ENCODE measurements around the gene CEP162.
"Not testable (repeated sequence)": the region's sequence is repeated elsewhere in the genome, so short reads cannot be mapped to it uniquely, and the experiment has no call there.

CEP162 gene

DNA sequence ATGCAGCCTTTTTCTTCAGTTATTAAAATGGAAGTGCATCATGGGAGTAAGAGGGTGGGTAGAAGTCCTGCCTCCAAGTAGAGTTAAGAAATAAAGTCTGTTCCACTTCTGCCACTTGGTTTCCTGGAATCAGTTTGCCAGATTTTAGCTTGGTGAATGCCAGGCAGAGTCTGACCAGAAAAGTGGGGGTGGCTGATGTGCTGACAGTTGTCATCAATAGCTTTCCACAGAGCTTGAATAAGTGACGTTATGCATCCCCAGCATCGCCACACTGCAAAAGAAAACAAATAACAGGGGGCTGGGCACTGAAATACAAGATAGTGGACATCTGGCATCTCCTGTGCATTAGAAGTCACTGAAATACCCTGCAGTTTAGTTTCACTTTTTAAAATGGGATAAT, 30.8 kb upstream of the CEP162 start:
- peak overlapping the region; percentile 59 to 79 (median 78) for H3K27ac Mint-ChIP-seq

DNA sequence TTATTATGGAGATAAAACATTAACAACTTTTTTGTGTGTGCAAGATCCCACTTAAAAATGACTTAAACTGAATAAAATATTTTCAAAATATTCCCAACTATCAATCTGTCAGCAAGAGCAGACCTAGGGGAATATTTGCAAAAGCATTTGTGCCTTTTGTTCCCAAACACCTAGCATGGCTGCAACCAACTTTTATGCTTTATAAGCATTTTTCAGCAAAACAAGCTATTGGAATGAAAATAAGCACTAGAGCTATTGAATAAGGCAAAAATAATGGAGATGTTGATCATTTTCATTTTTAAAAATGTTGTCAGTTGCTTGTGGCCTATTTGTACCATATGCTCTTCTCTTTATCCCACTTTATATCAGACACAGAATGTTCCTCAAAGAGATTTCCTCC, 28.2 kb upstream of the CEP162 start:
- no peaks in the 10 kb centered on the region for H3K9me3 Mint-ChIP-seq
- H3K27ac Mint-ChIP-seq, result peak overlapping the region in 1 of 3 experiments; percentile 79
- H3K27me3 Mint-ChIP-seq (ENCODE audit: low read depth), result no peaks in the 10 kb centered on the region
- TF ChIP-seq, protein P1, sequence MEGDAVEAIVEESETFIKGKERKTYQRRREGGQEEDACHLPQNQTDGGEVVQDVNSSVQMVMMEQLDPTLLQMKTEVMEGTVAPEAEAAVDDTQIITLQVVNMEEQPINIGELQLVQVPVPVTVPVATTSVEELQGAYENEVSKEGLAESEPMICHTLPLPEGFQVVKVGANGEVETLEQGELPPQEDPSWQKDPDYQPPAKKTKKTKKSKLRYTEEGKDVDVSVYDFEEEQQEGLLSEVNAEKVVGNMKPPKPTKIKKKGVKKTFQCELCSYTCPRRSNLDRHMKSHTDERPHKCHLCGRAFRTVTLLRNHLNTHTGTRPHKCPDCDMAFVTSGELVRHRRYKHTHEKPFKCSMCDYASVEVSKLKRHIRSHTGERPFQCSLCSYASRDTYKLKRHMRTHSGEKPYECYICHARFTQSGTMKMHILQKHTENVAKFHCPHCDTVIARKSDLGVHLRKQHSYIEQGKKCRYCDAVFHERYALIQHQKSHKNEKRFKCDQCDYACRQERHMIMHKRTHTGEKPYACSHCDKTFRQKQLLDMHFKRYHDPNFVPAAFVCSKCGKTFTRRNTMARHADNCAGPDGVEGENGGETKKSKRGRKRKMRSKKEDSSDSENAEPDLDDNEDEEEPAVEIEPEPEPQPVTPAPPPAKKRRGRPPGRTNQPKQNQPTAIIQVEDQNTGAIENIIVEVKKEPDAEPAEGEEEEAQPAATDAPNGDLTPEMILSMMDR (IDR thresholded peaks at IDR 0.05; ENCODE audit: unreplicated experiment in 3 of 3), result no peak
- peaks cover 56% of the 10 kb centered on the region for H3K4me1 Mint-ChIP-seq
- no peaks in the 10 kb centered on the region for H3K36me3 Mint-ChIP-seq (ENCODE audit: low read depth)
- H3K4me3 Mint-ChIP-seq, result no peak overlapping the region

More for the DNA sequence above, 30.8 kb upstream of the CEP162 start:
- TF ChIP-seq, protein P1 (IDR thresholded peaks at IDR 0.05; ENCODE audit: unreplicated experiment in 3 of 3), result no peak
- peak overlapping the region in 1 of 3 experiments; percentile 40 for H3K4me3 Mint-ChIP-seq
- no peaks in the 10 kb centered on the region for H3K36me3 Mint-ChIP-seq (ENCODE audit: low read depth)
- H3K27me3 Mint-ChIP-seq (ENCODE audit: low read depth), result no peaks in the 10 kb centered on the region
- H3K4me1 Mint-ChIP-seq, result peaks cover 65% of the 10 kb centered on the region
- H3K9me3 Mint-ChIP-seq, result no peaks in the 10 kb centered on the region

DNA sequence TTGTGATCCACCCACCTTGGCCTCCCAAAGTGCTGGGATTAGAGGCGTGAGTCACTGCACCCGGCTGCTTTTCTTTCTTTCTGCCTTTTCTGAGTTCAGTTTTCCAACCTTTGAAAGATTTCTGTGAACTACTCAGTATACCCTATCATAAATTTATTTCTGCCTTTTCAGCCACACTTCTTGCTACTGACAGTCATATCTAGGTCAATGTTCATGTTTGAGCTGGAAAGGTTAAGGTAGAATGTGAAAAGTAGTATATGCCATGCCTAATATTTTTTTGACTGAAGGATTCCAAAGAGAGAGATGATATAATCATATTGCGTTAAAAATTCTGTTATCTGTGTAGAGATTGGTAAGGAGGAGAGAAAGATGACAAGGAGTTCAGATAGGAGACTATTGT, 25.9 kb upstream of the CEP162 start:
- Mint-ChIP-seq H3K4me3 (no peak overlapping the region), H3K27me3 (ENCODE audit: low read depth) (no peaks in the 10 kb centered on the region), H3K4me1 (peaks cover 35% of the 10 kb centered on the region), H3K9me3 (no peaks in the 10 kb centered on the region), H3K36me3 (ENCODE audit: low read depth) (no peaks in the 10 kb centered on the region), H3K27ac (no peak overlapping the region)
- TF ChIP-seq, protein P1 (IDR thresholded peaks at IDR 0.05; ENCODE audit: unreplicated experiment in 3 of 3), result no peak

DNA sequence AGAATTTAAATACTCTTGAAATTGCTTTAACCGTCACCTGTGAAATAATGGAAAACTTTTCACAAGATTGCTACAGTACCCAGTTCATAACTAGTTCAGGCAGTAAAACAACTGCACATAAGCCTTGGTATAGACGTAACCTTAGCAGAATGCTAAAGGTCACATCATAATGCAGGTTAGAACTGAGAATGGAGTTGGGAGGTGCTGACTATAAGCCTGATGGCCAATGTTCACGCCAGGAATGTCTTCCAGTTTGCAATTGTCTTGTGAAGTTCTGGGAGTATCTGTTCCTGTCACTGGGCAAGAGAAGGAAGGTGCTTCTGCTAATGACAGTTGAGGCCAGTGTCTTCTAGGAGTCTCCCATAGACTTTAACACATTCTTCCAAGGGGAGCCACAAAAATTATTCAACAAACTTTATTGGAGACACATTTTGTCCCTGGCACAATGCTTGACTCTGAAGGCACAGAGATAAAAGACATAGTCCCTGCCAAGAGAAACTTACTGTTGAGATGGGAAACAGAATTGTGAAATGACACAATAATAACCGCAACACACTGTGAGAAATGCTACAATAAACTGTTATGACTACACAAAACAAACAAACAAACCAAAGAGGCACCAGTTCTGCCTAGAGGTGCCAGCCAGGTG, 24.6 kb upstream of the CEP162 start:
- no peaks in the 10 kb centered on the region for H3K27me3 Mint-ChIP-seq (ENCODE audit: low read depth)
- TF ChIP-seq, protein P1 (IDR thresholded peaks at IDR 0.05; ENCODE audit: unreplicated experiment in 3 of 3), result no peak
- H3K27ac Mint-ChIP-seq, result no peak overlapping the region
- H3K4me3 Mint-ChIP-seq, result no peak overlapping the region
- H3K4me1 Mint-ChIP-seq, result peaks cover 23% of the 10 kb centered on the region
- no peaks in the 10 kb centered on the region for H3K36me3 Mint-ChIP-seq (ENCODE audit: low read depth)
- no peaks in the 10 kb centered on the region for H3K9me3 Mint-ChIP-seq

DNA sequence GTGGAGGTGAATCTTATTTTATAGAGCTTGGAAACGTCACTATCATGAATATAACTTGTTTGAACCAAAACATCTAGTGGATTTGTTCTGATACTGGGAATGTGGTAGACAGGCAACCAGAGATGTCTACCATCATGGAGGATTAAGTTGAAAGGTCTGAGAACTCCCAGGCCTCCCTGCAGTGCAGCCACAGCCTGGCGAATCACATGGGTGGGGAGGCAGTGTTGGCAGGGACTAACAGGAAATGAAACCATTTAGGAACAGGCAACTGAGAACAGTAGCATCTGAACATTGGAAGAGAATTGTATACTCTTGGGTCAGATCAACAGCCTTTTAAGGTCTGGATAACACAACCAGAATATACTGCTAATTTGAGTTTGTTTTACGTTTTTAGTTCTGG, 22.3 kb upstream of the CEP162 start:
- Mint-ChIP-seq H3K36me3 (ENCODE audit: low read depth) (no peaks in the 10 kb centered on the region), H3K9me3 (no peaks in the 10 kb centered on the region), H3K27ac (no peak overlapping the region), H3K27me3 (ENCODE audit: low read depth) (no peaks in the 10 kb centered on the region), H3K4me3 (no peak overlapping the region), H3K4me1 (peaks cover 3% of the 10 kb centered on the region)
- TF ChIP-seq, protein P1 (IDR thresholded peaks at IDR 0.05; ENCODE audit: unreplicated experiment in 3 of 3), result no peak

DNA sequence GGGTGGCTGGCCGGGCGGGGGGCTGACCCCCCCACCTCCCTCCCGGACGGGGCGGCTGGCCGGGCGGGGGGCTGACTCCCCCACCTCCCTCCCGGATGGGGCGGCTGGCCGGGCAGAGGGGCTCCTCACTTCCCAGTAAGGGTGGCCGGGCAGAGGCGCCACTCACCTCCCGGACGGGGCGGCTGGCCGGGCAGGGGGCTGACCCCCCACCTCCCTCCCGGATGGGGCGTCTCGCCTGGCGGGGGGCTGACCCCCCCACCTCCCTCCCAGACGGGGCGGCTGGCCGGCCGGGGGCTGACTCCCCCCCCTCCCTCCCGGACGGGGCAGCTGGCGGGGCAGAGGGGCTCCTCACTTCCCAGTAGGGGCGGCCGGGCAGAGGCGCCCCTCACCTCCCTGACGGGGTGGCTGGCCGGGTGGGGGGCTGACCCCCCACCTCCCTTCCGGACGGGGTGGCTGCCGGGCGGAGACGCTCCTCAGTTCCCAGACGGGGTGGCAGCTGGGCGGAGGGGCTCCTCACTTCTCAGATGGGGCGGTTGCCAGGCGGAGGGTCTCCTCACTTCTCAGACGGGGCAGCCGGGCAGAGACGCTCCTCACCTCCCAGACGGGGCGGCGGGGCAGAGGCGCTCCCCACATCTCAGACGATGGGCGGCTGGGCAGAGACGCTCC, 17.1 kb upstream of the CEP162 start:
- H3K36me3 Mint-ChIP-seq (ENCODE audit: low read depth); H3K4me3 Mint-ChIP-seq; H3K4me1 Mint-ChIP-seq; H3K27me3 Mint-ChIP-seq (ENCODE audit: low read depth); H3K27ac Mint-ChIP-seq; H3K9me3 Mint-ChIP-seq: not testable (repeated sequence)

Data from nephron (organoid).